ENCODE results near the gene SLC30A9. TPM values are rescaled to one million over a fixed set of nuclear protein-coding genes. Genes with fewer than 3 reads are reported as not detected.

Gene SLC30A9
- total RNA-seq, 1 experiment from 2014 or later: 43.4 TPM

DNA sequence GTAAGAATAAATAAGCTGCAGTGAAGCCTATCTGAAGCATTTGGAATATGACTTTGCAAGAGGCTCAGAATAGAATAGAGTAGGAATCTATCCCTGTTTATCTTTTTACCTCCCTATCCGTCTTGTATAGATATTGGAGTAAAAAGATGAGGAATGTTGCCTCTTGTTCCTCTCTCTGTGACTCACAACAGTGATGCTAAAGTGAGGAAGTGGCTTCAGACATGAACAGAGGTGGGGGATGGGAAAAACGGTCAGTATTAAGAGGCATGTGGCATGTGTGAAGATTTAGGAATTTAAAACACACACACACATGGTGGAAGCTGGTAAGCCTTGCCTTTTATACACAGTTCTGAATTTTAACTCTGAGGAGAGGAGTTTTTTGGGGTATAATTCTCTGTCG, 12.6 kb upstream of the SLC30A9 start:
- CTCF ChIA-PET: interaction anchor here (0.9 kb wide), 1 partner anchor 17 kb away, joined by 3 read pairs; no protein-coding TSS in a partner anchor
- no peak for DNase-seq
- Mint-ChIP-seq H3K4me1 (ENCODE audit: low read depth, unreplicated experiment) (no peaks in the 10 kb centered on the region), H3K27ac (ENCODE audit: unreplicated experiment) (no peak overlapping the region), H3K27me3 (ENCODE audit: unreplicated experiment) (no peaks in the 10 kb centered on the region), H3K9me3 (ENCODE audit: low read depth, unreplicated experiment) (no peaks in the 10 kb centered on the region), H3K4me3 (ENCODE audit: low read depth, unreplicated experiment) (no peak overlapping the region), H3K36me3 (ENCODE audit: insufficient read depth, unreplicated experiment) (no peaks in the 10 kb centered on the region)
- intact Hi-C loops (cut with micrococcal nuclease; ENCODE audit: unreplicated experiment): no loop called here
- BruUV-seq (replicated peaks): no TSS peak
- TF ChIP-seq, protein P1, sequence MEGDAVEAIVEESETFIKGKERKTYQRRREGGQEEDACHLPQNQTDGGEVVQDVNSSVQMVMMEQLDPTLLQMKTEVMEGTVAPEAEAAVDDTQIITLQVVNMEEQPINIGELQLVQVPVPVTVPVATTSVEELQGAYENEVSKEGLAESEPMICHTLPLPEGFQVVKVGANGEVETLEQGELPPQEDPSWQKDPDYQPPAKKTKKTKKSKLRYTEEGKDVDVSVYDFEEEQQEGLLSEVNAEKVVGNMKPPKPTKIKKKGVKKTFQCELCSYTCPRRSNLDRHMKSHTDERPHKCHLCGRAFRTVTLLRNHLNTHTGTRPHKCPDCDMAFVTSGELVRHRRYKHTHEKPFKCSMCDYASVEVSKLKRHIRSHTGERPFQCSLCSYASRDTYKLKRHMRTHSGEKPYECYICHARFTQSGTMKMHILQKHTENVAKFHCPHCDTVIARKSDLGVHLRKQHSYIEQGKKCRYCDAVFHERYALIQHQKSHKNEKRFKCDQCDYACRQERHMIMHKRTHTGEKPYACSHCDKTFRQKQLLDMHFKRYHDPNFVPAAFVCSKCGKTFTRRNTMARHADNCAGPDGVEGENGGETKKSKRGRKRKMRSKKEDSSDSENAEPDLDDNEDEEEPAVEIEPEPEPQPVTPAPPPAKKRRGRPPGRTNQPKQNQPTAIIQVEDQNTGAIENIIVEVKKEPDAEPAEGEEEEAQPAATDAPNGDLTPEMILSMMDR (IDR thresholded peaks at IDR 0.05; ENCODE audit: unreplicated experiment): no peak

DNA sequence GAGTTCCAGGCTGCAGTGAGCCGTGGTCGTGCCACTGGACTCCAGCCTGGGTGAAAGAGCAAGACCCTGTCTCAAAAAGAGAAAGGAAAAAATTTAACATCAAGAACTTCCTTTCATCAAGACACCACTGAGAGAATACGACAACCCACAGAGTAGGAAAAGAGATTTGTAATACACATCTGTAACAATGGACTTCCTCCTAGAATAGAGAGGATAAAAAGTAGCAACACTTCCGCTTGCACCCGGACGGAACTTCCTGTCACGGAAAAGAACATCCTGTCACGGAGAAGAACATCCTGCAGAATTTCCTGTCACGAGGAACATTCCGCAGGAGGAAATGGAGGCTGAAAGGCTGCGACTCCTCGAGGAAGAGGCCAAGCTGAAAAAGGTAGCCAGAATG, 8.9 kb upstream of the SLC30A9 start, which contains the start of gene DCAF4L1:
TSS of gene DCAF4L1 (plus strand) at position 301 of the 400 bp plus-strand sequence. CDS start at position 338, 37 bp downstream.
- no peak within 1 kb of the TSS for H3K4me3 Mint-ChIP-seq (ENCODE audit: low read depth, unreplicated experiment)
- H3K36me3 Mint-ChIP-seq (ENCODE audit: insufficient read depth, unreplicated experiment): no peaks in the 10 kb centered on the region
- no peak for DNase-seq
- CTCF ChIA-PET: no interaction called here
- BruUV-seq (replicated peaks): no TSS peak
- no peaks in the 10 kb centered on the region for H3K9me3 Mint-ChIP-seq (ENCODE audit: low read depth, unreplicated experiment)
- TF ChIP-seq, protein P1 (IDR thresholded peaks at IDR 0.05; ENCODE audit: unreplicated experiment): no peak
- intact Hi-C loops (cut with micrococcal nuclease; ENCODE audit: unreplicated experiment): no loop called here
- no peak within 1 kb of the TSS for H3K27ac Mint-ChIP-seq (ENCODE audit: unreplicated experiment)
- H3K27me3 Mint-ChIP-seq (ENCODE audit: unreplicated experiment): no peaks in the 10 kb centered on the region
- no peaks in the 10 kb centered on the region for H3K4me1 Mint-ChIP-seq (ENCODE audit: low read depth, unreplicated experiment)

DNA sequence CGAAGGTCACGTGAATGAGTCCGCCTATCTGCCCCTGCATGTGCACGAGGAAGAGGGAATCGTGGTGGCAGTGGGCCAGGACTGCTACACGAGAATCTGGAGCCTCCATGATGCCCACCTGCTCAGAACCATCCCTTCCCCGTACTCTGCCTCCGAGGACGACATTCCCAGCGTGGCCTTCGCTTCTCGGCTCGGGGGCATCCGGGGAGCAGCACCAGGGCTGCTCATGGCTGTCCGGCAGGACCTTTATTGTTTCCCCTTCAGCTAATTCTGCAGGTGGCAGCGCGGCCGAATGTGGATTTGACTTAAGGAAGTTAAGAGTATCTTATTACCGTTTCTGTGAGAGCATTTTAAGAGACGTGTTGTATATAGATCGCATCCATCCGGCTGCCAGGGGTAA, 7.6 kb upstream of the SLC30A9 start:
- DNase-seq: no peak
- H3K27ac Mint-ChIP-seq (ENCODE audit: unreplicated experiment): no peak overlapping the region
- no peak overlapping the region for H3K4me3 Mint-ChIP-seq (ENCODE audit: low read depth, unreplicated experiment)
- H3K36me3 Mint-ChIP-seq (ENCODE audit: insufficient read depth, unreplicated experiment): no peaks in the 10 kb centered on the region
- H3K27me3 Mint-ChIP-seq (ENCODE audit: unreplicated experiment): no peaks in the 10 kb centered on the region
- no peaks in the 10 kb centered on the region for H3K4me1 Mint-ChIP-seq (ENCODE audit: low read depth, unreplicated experiment)
- TF ChIP-seq, protein P1 (IDR thresholded peaks at IDR 0.05; ENCODE audit: unreplicated experiment): no peak
- CTCF ChIA-PET: no interaction called here
- no peaks in the 10 kb centered on the region for H3K9me3 Mint-ChIP-seq (ENCODE audit: low read depth, unreplicated experiment)
- no TSS peak for BruUV-seq (replicated peaks)
- intact Hi-C loops (cut with micrococcal nuclease; ENCODE audit: unreplicated experiment): no loop called here

DNA sequence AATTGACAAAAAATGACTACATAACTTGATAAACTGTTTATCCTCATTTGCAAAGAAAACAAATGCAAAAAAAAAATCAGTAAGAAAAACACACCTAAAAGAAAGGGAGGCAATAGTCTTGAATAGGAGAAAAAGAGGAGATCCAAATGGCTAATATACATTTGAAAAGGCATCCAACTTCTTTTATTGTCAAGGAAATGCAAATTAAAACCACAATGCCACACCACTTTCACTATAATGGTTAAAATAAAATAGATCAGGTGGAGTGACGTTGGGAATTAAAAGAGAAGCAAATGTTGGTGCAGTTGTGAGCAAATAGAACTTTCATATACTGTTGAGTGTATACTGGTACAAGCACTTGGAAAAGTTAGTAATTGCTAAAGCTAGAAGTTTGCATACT, 5.2 kb upstream of the SLC30A9 start:
- Mint-ChIP-seq H3K9me3 (ENCODE audit: low read depth, unreplicated experiment) (no peaks in the 10 kb centered on the region), H3K36me3 (ENCODE audit: insufficient read depth, unreplicated experiment) (peaks cover 7% of the 10 kb centered on the region), H3K4me3 (ENCODE audit: low read depth, unreplicated experiment) (no peak overlapping the region), H3K4me1 (ENCODE audit: low read depth, unreplicated experiment) (no peaks in the 10 kb centered on the region), H3K27me3 (ENCODE audit: unreplicated experiment) (no peaks in the 10 kb centered on the region), H3K27ac (ENCODE audit: unreplicated experiment) (no peak overlapping the region)
- TF ChIP-seq, protein P1 (IDR thresholded peaks at IDR 0.05; ENCODE audit: unreplicated experiment): no peak
- intact Hi-C loops (cut with micrococcal nuclease; ENCODE audit: unreplicated experiment): no loop called here
- DNase-seq: no peak
- no TSS peak for BruUV-seq (replicated peaks)
- CTCF ChIA-PET: interaction anchor here (0.6 kb wide), 1 partner anchor 1088 kb away, joined by 3 read pairs; no protein-coding TSS in a partner anchor
